ENCODE results near the gene CYTH3. TPM values are rescaled to one million over a fixed set of nuclear protein-coding genes. Genes with fewer than 3 reads are reported as not detected.

Gene CYTH3
- total and polyA plus RNA-seq, 2 of the 8 experiments (the other 6 are each of a cell fraction or from before 2014, with no cell fraction given), result 10.3 to 11.9 TPM

GRCh38 chr7:6188389-6188788 lies 84.0 kb downstream of the CYTH3 start:
- CTCF ChIA-PET (ENCODE audit: partially characterized antibody), result interaction anchor here (0.6 to 1.2 kb wide), 4 partner anchors 9 to 150 kb away, joined by 3 read pairs; no protein-coding TSS in a partner anchor

More at GRCh38 chr7:6188389-6188788, 84.0 kb downstream of the CYTH3 start:
- Histone ChIP-seq H3K18ac (ENCODE audit: extremely low read depth, low read length) (no peak overlapping the region), H3K4me3 (ENCODE audit: extremely low read depth in 1 of 4, insufficient read depth in 2 of 4, low read depth in 3 of 4, low read length in 4 of 4) (no peak overlapping the region), H2BK15ac (ENCODE audit: low read length) (no peak overlapping the region), H2BK20ac (ENCODE audit: low read length) (no peak overlapping the region), H2AFZ (ENCODE audit: low read length) (no peak overlapping the region), H3K4me2 (ENCODE audit: insufficient read depth in 1 of 2, low read depth in 2 of 2, low read length in 2 of 2) (no peak overlapping the region), H3K27ac (ENCODE audit: low read depth, low read length) (no peak overlapping the region), H3K79me1 (ENCODE audit: low read depth, low read length) (no peaks in the 10 kb centered on the region), H4K5ac (ENCODE audit: insufficient read length, low read depth, low read length) (no peak overlapping the region), H2BK120ac (replicated peaks; ENCODE audit: low read depth, low read length) (no peak overlapping the region), H3K36me3 (ENCODE audit: control insufficient read depth in 2 of 4, insufficient read depth in 4 of 4, low read length in 3 of 4) (no peaks in the 10 kb centered on the region), H2BK12ac (ENCODE audit: low read depth, low read length) (no peak overlapping the region), H3K23me2 (ENCODE audit: low read depth, low read length) (no peaks in the 10 kb centered on the region), H3K9me3 (ENCODE audit: insufficient read depth in 2 of 2, low read depth in 1 of 2, low read length in 1 of 2) (no peaks in the 10 kb centered on the region), H2AK5ac (ENCODE audit: low read depth, low read length) (no peak overlapping the region), H3K56ac (replicated peaks; ENCODE audit: insufficient read length, low read depth, low read length) (no peak overlapping the region), H4K91ac (replicated peaks; ENCODE audit: insufficient read length, low read length) (no peak overlapping the region), H3K79me2 (ENCODE audit: control insufficient read depth in 1 of 2, insufficient read depth in 2 of 2, low read length in 2 of 2) (peaks cover 0 to 1% of the 10 kb centered on the region in 2 experiments; a peak in 1 of 4 replicates), H3K4ac (replicated peaks; ENCODE audit: insufficient read length, low read depth, low read length) (no peak overlapping the region), H3K23ac (ENCODE audit: insufficient read length) (no peak overlapping the region), H3K4me1 (replicated peaks in 1 of 4; ENCODE audit: control insufficient read depth in 3 of 4, insufficient read depth in 4 of 4, low read length in 3 of 4) (no peaks in the 10 kb centered on the region), H3K27me3 (replicated peaks in 1 of 4; ENCODE audit: control insufficient read depth in 3 of 4, extremely low read depth in 1 of 4, insufficient read depth in 3 of 4, low read length in 3 of 4) (no peaks in the 10 kb centered on the region), H3K9ac (replicated peaks in 1 of 4; ENCODE audit: extremely low read depth in 1 of 4, low read depth in 3 of 4, low read length in 3 of 4) (no peak overlapping the region), H4K8ac (ENCODE audit: extremely low read depth, insufficient read depth, low read length) (no peak overlapping the region), H3K14ac (ENCODE audit: insufficient read length) (no peak overlapping the region), H4K20me1 (replicated peaks in 1 of 2; ENCODE audit: control insufficient read depth in 1 of 2, insufficient read depth in 2 of 2, low read length in 2 of 2) (peaks cover 0 to 1% of the 10 kb centered on the region in 2 experiments), H2BK5ac (ENCODE audit: low read depth, low read length) (no peak overlapping the region)
- DNase-seq (ENCODE audit: low read depth in 1 of 2, low spot score in 2 of 2) (no peak), FAIRE-seq (no peak)
- POLR2A ChIA-PET (ENCODE audit: partially characterized antibody), result interaction anchor here (1.2 kb wide), 1 partner anchor 11 kb away, joined by 3 read pairs; no protein-coding TSS in a partner anchor
- TF ChIP-seq TCF12 (IDR thresholded peaks at IDR 0.05; ENCODE audit: low read depth, low read length), result no peak
- TF ChIP-seq MAX (IDR thresholded peaks at IDR 0.05), result no peak
- TF ChIP-seq NANOG (IDR thresholded peaks at IDR 0.05; ENCODE audit: insufficient read depth, low read depth, low read length, poor library complexity, severe bottlenecking), result no peak
- no peak for TF ChIP-seq GABPA (IDR thresholded peaks at IDR 0.05; ENCODE audit: borderline replicate concordance, insufficient read depth, low read length)
- TF ChIP-seq BRCA1 (IDR thresholded peaks at IDR 0.05; ENCODE audit: low read depth, low read length), result no peak
- TF ChIP-seq POLR2A (IDR thresholded peaks at IDR 0.05; ENCODE audit: control extremely low read depth in 1 of 2, low read depth in 2 of 2, low read length in 2 of 2), result no peak
- 82% methylated on average over 5 of the region's 5 CpGs; no CpG with 5 or more reads in 1 of the 2 experiments for WGBS, 2 experiments (ENCODE audit: extremely low coverage in 1 of 2, insufficient coverage in 1 of 2, insufficient read length in 1 of 2, insufficient replicate concordance in 2 of 2, low coverage in 1 of 2, low lambda C conversion rate in 2 of 2, missing lambda C conversion rate in 1 of 2)

Measured in H1 (cell line).